Astrocyte of the spinal cord (primary cell): ENCODE data around the gene DAZL.
"Not testable (repeated sequence)": the region's sequence is repeated elsewhere in the genome, so short reads cannot be mapped to it uniquely, and the experiment has no call there.

ENCODE experiments used
- DNase-seq: peaks from one replicate; pipeline ENCODE4 v3.0.0; 2011; ENCODE audit warnings: low read depth, low spot score
- H3K4me3 ChIP-seq: 2 replicates; pipeline ENCODE4 v1.5.1; 2011; ENCODE audit warnings: low read depth, mild to moderate bottlenecking, low read length, moderate library complexity
- in situ Hi-C: cut with HindIII; loops from 2 replicates; pipeline ENCODE4 v1.10.0; 2017; ENCODE audit warnings: low sequenced_read_pairs
- TF ChIP-seq, protein P1 (sequence below): IDR thresholded peaks from 2 replicates; pipeline ENCODE4 v1.5.1; 2012; ENCODE audit warnings: low read depth, mild to moderate bottlenecking, low read length, inconsistent platforms

Gene DAZL

DNA sequence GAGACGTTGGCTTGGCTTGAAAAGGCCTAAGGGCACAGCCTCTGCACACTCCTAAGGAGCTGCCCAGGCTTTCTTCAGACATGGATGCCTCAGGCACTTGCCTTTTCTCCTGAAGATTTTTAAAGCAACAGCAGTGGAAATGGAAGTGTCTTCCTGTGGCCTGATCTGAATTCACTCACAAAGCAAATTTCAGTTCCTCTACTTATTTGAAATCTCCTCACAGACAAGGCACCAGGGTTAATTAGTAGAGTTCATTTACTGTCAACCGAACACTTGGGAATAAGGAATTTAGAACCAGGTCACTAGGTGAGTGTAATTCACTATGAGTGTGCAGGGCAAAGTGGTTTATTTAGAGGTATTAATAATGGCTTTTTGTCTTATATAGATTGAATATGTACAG is 27.2 kb upstream of the DAZL start:
- DNase-seq: no peak
- in situ Hi-C loops: no loop called here
- TF ChIP-seq, protein P1, sequence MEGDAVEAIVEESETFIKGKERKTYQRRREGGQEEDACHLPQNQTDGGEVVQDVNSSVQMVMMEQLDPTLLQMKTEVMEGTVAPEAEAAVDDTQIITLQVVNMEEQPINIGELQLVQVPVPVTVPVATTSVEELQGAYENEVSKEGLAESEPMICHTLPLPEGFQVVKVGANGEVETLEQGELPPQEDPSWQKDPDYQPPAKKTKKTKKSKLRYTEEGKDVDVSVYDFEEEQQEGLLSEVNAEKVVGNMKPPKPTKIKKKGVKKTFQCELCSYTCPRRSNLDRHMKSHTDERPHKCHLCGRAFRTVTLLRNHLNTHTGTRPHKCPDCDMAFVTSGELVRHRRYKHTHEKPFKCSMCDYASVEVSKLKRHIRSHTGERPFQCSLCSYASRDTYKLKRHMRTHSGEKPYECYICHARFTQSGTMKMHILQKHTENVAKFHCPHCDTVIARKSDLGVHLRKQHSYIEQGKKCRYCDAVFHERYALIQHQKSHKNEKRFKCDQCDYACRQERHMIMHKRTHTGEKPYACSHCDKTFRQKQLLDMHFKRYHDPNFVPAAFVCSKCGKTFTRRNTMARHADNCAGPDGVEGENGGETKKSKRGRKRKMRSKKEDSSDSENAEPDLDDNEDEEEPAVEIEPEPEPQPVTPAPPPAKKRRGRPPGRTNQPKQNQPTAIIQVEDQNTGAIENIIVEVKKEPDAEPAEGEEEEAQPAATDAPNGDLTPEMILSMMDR: no peak
- H3K4me3 ChIP-seq: no peak overlapping the region

DNA sequence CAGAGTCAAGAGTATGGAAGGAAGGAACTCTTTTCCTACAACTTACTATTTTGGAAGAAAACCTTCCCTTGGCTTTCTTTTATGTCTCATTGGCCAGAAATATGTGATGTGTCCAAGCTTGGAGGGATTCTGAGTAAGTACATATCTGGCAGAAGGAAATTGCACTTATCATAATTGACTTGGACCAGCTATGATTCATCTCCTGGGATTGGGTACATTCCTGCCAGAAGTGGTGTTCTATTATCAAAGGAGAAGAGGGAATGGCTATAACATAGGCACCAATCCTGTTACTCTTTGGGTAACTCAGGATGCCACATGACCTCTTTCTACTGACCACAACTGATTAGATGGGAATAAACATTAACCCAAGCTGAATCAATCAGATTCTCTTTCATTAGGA is 13.5 kb upstream of the DAZL start:
- in situ Hi-C loops: no loop called here
- peak; percentile 46 for DNase-seq
- no peak overlapping the region for H3K4me3 ChIP-seq
- TF ChIP-seq, protein P1: no peak

DNA sequence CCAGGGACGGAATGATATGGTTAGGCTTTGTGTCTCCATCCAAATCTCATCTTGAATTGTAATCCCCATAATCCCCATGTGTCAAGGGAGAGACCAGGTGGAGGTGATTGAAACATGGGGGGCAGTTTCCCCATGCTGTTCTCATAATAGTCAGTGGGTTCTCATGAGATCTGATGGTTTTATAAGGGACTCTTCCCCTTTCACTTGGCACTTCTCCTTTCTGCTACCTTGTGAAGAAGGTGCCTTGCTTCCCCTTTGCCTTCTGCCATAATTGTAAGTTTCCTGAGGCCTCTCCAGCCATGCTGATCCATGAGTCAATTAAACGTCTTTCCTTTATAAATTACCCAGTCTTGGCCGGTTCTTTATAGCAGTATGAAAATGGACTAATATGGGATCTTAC is 11.9 kb upstream of the DAZL start:
- DNase-seq, H3K4me3 ChIP-seq, in situ Hi-C loops: not testable (repeated sequence)

DNA sequence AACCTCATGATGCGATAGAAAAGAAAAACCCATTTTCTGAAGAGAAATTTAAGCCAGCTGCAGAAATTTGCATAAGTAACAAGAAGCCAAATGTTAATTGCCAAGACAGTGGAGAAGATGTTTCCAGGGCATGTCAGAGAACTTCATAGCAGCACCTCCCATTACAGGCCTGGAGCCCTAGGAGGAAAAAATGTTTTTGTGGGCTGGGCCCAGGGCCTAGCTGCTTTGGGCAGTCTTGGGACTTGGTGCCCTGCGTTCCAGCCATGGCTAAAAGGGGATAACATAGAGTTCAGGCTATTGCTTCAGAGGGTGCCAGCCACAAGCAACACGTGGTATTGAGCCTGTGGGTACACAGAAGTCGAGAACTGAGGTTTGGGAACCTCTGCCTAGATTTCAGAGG is 10.9 kb upstream of the DAZL start:
- no peak for DNase-seq
- no peak overlapping the region for H3K4me3 ChIP-seq
- in situ Hi-C loops: no loop called here
- TF ChIP-seq, protein P1: no peak

DNA sequence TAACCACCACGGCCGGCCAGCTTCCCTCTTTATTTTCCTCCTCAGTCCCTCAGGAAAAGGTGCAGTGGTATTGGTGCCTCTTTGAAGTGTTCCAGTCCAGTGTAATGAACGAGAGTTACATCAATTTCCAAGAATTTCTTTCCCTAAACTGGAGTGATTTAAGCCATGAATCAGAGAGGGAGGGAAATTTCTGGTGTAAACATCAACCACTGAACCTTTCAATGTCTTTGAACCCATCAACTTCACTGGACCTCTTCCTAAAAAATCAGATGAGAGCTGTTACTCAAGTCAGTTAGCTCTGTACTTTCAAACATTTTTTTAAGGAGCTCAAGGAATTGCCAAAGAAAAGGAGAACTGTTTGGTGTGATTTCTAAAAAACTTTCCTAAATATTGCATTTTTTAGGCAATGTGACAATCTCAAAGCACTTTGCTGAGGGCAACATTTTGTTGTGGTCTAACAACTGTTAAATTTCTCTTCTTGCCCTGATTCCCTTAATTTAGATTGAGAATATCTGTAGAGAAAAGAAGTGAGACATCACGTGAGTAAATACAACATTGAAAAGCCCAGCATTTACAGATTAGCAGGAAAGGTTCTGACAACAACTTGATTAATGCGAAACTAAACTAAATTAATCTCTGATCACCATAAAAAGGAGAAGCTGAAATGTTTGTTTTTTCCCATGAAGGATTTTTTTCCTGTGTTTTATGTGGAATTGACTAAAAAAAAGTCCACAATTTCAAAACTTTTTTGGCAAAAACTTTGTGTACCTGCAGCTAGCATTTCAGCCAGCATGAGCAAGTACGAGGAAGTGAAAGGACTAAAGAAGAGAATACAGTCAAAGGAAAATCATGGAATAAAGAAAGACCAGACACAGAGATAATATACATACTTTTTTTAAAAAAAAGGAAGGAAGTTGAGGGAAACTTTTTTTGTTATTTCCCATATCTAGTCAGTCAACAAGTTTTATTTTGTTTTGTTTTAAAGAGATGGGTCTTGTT is 9.1 kb upstream of the DAZL start:
- TF ChIP-seq, protein P1: no peak
- no peak overlapping the region for H3K4me3 ChIP-seq
- in situ Hi-C loops: no loop called here
- DNase-seq: no peak

DNA sequence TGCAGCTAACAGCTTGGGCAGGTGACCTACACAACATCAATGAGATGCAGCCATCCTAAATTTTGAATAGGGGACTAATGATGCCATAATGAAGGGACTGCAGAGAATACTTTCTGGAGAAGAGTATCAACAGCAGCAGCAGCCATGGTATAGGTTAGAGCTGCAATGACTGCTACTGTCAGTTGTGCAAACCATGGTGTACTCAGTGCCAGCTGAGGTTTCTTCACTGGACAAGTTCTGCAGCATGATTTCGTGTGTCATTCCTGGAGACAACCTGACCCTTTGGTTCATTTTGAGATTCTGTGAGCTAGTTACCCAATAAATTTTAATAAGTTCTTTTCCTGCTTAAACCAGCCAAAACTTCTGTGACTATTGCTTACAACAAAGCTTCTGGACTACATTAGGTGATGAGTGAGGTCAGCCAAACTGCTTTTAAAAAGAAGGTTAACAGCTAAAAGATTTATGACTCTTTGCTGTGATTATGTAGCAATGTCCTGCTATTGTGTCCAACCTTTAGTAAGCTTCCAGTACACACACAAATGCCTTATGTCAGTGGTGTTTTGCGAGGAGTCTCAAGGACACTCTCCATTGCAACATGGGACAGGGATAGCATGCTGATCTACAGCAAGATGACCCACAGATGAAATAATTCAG is 4.8 kb upstream of the DAZL start:
- TF ChIP-seq, protein P1: no peak
- DNase-seq: no peak
- in situ Hi-C loops: no loop called here
- H3K4me3 ChIP-seq: no peak overlapping the region

DNA sequence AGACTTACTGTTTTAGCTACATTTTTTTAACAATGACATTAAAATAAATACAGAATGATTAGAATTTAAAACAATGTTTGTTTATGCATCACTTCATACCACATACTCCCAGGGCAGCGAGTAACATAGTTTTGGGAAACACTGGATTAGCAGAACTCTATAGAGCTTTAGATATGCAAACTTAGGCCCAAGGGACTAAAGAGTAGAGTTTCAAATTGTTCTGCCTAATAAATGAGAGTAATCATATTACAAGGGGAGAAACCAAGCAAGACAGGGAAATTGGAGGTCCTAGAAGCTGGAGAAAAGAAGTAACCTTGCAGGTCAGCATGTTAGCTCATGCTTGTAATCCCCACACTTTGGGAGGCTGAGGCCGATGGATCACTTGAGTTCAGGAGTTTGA is 3.6 kb upstream of the DAZL start:
- H3K4me3 ChIP-seq: no peak overlapping the region
- no peak for DNase-seq
- TF ChIP-seq, protein P1: no peak
- in situ Hi-C loops: no loop called here
